ENCODE data around the gene VPS26C.

Gene VPS26C

GRCh38 chr21:37241426-37241825, 25.7 kb downstream of the VPS26C start:
- Histone ChIP-seq H3K9me3 (no peaks in the 10 kb centered on the region), H3K4me3 (ENCODE audit: low read depth in 1 of 2, low read length in 1 of 2) (no peak overlapping the region), H3K36me3 (peaks cover 46% of the 10 kb centered on the region), H3K27me3 (no peaks in the 10 kb centered on the region), H3K27ac (no peak overlapping the region), H3K4me1 (ENCODE audit: control insufficient read depth in 1 of 2, insufficient read depth in 1 of 2, low read depth in 1 of 2, low read length in 1 of 2) (no peaks in the 10 kb centered on the region)
- no peak for TF ChIP-seq CTCF (IDR thresholded peaks at IDR 0.05)

- Histone ChIP-seq H3K4me1 (ENCODE audit: control insufficient read depth in 1 of 2, insufficient read depth in 1 of 2, low read depth in 1 of 2, low read length in 1 of 2) (no peaks in the 10 kb centered on the region), H3K36me3 (peaks cover 50% of the 10 kb centered on the region), H3K27ac (no peak overlapping the region), H3K9me3 (no peaks in the 10 kb centered on the region), H3K27me3 (no peaks in the 10 kb centered on the region), H3K4me3 (ENCODE audit: low read depth in 1 of 2, low read length in 1 of 2) (no peak overlapping the region)
- no peak for TF ChIP-seq CTCF (IDR thresholded peaks at IDR 0.05)
Measured at GRCh38 chr21:37240978-37241377, 26.2 kb downstream of the VPS26C start.

- peaks cover 69% of the 10 kb centered on the region for H3K36me3 ChIP-seq
- peak overlapping the region; percentile 27 for H3K27ac ChIP-seq
- H3K9me3 ChIP-seq, result no peaks in the 10 kb centered on the region
- H3K27me3 ChIP-seq, result no peaks in the 10 kb centered on the region
- H3K4me3 ChIP-seq (ENCODE audit: low read depth in 1 of 2, low read length in 1 of 2), result no peak overlapping the region
- TF ChIP-seq CTCF (IDR thresholded peaks at IDR 0.05), result no peak
- no peaks in the 10 kb centered on the region for H3K4me1 ChIP-seq (ENCODE audit: control insufficient read depth in 1 of 2, insufficient read depth in 1 of 2, low read depth in 1 of 2, low read length in 1 of 2)
Measured at GRCh38 chr21:37237764-37238163, 29.4 kb downstream of the VPS26C start.

GRCh38 chr21:37237346-37237745, 29.8 kb downstream of the VPS26C start:
- Histone ChIP-seq H3K27ac (peak overlapping the region; percentile 27), H3K36me3 (peaks cover 73% of the 10 kb centered on the region), H3K4me1 (ENCODE audit: control insufficient read depth in 1 of 2, insufficient read depth in 1 of 2, low read depth in 1 of 2, low read length in 1 of 2) (no peaks in the 10 kb centered on the region), H3K9me3 (no peaks in the 10 kb centered on the region), H3K4me3 (ENCODE audit: low read depth in 1 of 2, low read length in 1 of 2) (no peak overlapping the region), H3K27me3 (no peaks in the 10 kb centered on the region)
- TF ChIP-seq CTCF (IDR thresholded peaks at IDR 0.05), result no peak

- Histone ChIP-seq H3K4me3 (ENCODE audit: low read depth in 1 of 2, low read length in 1 of 2) (no peak overlapping the region), H3K27me3 (no peaks in the 10 kb centered on the region), H3K36me3 (peaks cover 84% of the 10 kb centered on the region), H3K4me1 (ENCODE audit: control insufficient read depth in 1 of 2, insufficient read depth in 1 of 2, low read depth in 1 of 2, low read length in 1 of 2) (no peaks in the 10 kb centered on the region), H3K27ac (no peak overlapping the region), H3K9me3 (no peaks in the 10 kb centered on the region)
- no peak for TF ChIP-seq CTCF (IDR thresholded peaks at IDR 0.05)
Measured at GRCh38 chr21:37233551-37234146, 33.5 kb downstream of the VPS26C start.
